ENCODE measurements around the gene ACVRL1. TPM values are rescaled to one million over a fixed set of nuclear protein-coding genes. Genes with fewer than 3 reads are reported as not detected.
A peak's percentile ranks its signal among the peaks of the same experiment; 100 is the strongest.

ACVRL1 gene
- total RNA-seq, 5 donors from 2014 or later (not counting 1 experiment from before 2014, with no cell fraction given), result 0.16 to 0.58 (median 0.23) TPM; not detected in 2

DNA sequence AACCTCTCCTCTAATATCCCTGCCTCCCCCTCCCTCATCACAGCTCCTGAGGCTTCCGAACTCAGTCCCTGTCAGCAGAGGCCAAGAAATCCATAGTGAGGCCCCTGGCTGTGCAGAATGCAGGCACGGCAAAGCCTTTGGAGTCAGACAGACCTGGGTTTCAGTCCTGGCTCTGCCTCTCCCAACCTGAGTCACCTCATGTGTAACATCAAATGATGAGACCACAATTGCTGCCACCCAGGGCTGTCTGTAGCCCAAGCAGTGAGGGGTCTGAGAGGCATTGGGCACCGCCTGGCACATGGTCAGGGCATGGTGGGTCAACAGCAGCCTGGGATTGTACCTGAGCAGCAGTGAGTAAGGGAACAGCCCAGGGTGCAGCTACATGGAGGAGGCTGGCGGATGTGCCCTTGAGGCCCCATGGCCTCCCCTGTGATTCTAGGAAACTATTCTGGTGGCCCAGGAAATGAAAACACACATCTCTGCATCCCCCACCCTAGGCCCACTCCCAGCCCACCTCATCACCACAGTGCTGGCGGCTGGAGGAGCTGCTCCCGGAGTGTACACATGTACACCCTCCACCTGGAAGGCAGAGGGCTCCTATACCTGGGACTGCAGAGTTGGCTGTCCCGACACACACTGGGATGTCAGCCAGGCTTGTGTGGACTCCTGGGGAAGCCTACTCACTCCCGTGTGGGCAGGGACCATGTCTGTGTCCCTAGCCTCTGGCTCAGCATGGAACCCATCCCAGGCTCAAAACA lies 11.7 kb upstream of the ACVRL1 start:
- Histone ChIP-seq H3K27ac (ENCODE audit: low read length) (no peak overlapping the region), H3K4me1 (ENCODE audit: control insufficient read depth in 1 of 2, extremely low read depth in 1 of 2, insufficient read depth in 2 of 2, low read length in 2 of 2) (no peaks in the 10 kb centered on the region), H3K27me3 (replicated peaks in 1 of 2; ENCODE audit: control insufficient read depth in 2 of 2, extremely low read depth in 1 of 2, insufficient read depth in 2 of 2, low read length in 1 of 2) (peaks cover 0 to 43% of the 10 kb centered on the region in 2 experiments), H3K4me3 (ENCODE audit: control insufficient read depth in 1 of 2, extremely low read depth in 1 of 2, low read length in 1 of 2) (no peak overlapping the region), H3K9me3 (no peaks in the 10 kb centered on the region), H3K36me3 (ENCODE audit: control insufficient read depth in 2 of 2, extremely low read depth in 1 of 2, insufficient read depth in 1 of 2, low read length in 1 of 2) (no peaks in the 10 kb centered on the region)
- CTCF ChIA-PET, result no interaction called here
- Mint-ChIP-seq H3K9me3 (no peaks in the 10 kb centered on the region), H3K4me1 (no peaks in the 10 kb centered on the region), H3K27ac (no peak overlapping the region), H3K4me3 (no peak overlapping the region), H3K27me3 (peaks cover 12 to 13% of the 10 kb centered on the region in 2 donors), H3K36me3 (no peaks in the 10 kb centered on the region)
- ATAC-seq (replicated peaks in 1 of 4) (no peak), DNase-seq (peak in 1 of 35 experiments; percentile 21)
- whole genome bisulfite sequencing (ENCODE audit: insufficient coverage), result 86% methylated on average over 8 of the region's 8 CpGs
- POLR2A ChIA-PET, result no interaction called here

DNA sequence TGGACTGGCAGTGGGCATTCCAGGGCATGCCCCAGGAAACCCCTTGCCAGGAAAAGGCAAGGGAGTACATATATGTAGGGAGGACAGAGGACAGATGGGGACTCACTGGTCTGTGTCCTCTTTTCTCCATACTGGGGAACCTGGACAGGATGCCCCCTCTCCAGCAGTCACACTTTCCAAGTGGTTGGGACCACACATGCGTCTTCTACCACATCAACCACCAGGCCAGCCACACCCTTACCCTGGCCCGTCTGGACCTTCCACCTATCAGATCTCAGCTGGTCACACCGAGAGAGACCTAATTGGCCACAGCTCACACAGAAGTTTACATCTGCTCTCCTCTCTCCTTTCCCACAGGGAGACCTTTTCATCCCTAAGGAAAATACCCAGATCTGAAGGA lies 11.1 kb upstream of the ACVRL1 start:
- POLR2A ChIA-PET, result no interaction called here
- H3K27ac ChIP-seq (ENCODE audit: low read length), result no peak overlapping the region
- no peaks in the 10 kb centered on the region for H3K36me3 ChIP-seq (ENCODE audit: control insufficient read depth in 2 of 2, extremely low read depth in 1 of 2, insufficient read depth in 1 of 2, low read length in 1 of 2)
- H3K4me3 ChIP-seq (ENCODE audit: control insufficient read depth in 1 of 2, extremely low read depth in 1 of 2, low read length in 1 of 2), result no peak overlapping the region
- no peaks in the 10 kb centered on the region for H3K36me3 Mint-ChIP-seq
- H3K9me3 ChIP-seq, result no peaks in the 10 kb centered on the region
- H3K4me1 Mint-ChIP-seq, result no peaks in the 10 kb centered on the region
- ATAC-seq (replicated peaks in 1 of 4) (no peak), DNase-seq (peak in 1 of 35 experiments; percentile 15)
- H3K9me3 Mint-ChIP-seq, result no peaks in the 10 kb centered on the region
- peaks cover 0 to 45% of the 10 kb centered on the region in 2 experiments for H3K27me3 ChIP-seq (replicated peaks in 1 of 2; ENCODE audit: control insufficient read depth in 2 of 2, extremely low read depth in 1 of 2, insufficient read depth in 2 of 2, low read length in 1 of 2)
- 48% methylated on average over 2 of the region's 3 CpGs for WGBS (ENCODE audit: insufficient coverage)
- peaks cover 12 to 13% of the 10 kb centered on the region in 2 donors for H3K27me3 Mint-ChIP-seq
- no peaks in the 10 kb centered on the region for H3K4me1 ChIP-seq (ENCODE audit: control insufficient read depth in 1 of 2, extremely low read depth in 1 of 2, insufficient read depth in 2 of 2, low read length in 2 of 2)
- no peak overlapping the region for H3K27ac Mint-ChIP-seq
- no peak overlapping the region for H3K4me3 Mint-ChIP-seq
- CTCF ChIA-PET, result no interaction called here

DNA sequence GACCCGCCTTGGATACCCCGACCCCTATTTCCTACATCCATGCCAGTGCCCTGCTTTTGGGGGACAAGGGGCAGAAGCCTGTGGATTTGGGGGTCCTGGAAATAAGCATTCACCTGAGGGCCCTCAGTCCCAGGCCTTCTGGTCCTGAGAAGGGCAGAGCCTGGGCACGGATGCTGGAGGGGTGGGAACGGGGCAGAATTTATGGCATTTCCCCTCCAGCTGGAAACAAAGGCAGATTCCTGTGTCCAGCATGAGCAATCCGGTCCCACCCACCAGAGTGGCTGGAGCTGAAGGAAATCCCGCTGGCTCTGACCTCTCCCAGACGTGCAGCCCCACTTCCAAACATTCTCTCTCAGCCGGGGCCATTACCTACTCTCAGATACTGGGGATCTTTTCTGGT lies 10.1 kb upstream of the ACVRL1 start:
- no peaks in the 10 kb centered on the region for H3K9me3 Mint-ChIP-seq
- H3K27ac ChIP-seq (ENCODE audit: low read length), result no peak overlapping the region
- H3K4me1 ChIP-seq (ENCODE audit: control insufficient read depth in 1 of 2, extremely low read depth in 1 of 2, insufficient read depth in 2 of 2, low read length in 2 of 2), result no peaks in the 10 kb centered on the region
- no peak overlapping the region for H3K27ac Mint-ChIP-seq
- ChIA-PET POLR2A (no interaction called here), CTCF (no interaction called here)
- H3K36me3 ChIP-seq (ENCODE audit: control insufficient read depth in 2 of 2, extremely low read depth in 1 of 2, insufficient read depth in 1 of 2, low read length in 1 of 2), result no peaks in the 10 kb centered on the region
- peaks cover 13 to 16% of the 10 kb centered on the region in 2 donors for H3K27me3 Mint-ChIP-seq
- peaks cover 0 to 48% of the 10 kb centered on the region in 2 experiments for H3K27me3 ChIP-seq (replicated peaks in 1 of 2; ENCODE audit: control insufficient read depth in 2 of 2, extremely low read depth in 1 of 2, insufficient read depth in 2 of 2, low read length in 1 of 2)
- H3K9me3 ChIP-seq, result no peaks in the 10 kb centered on the region
- H3K4me3 Mint-ChIP-seq, result no peak overlapping the region
- 86% methylated on average over 6 of the region's 8 CpGs for WGBS (ENCODE audit: insufficient coverage)
- ATAC-seq (replicated peaks in 1 of 4), result no peak
- H3K4me3 ChIP-seq (ENCODE audit: control insufficient read depth in 1 of 2, extremely low read depth in 1 of 2, low read length in 1 of 2), result no peak overlapping the region
- H3K4me1 Mint-ChIP-seq, result no peaks in the 10 kb centered on the region
- no peaks in the 10 kb centered on the region for H3K36me3 Mint-ChIP-seq
- DNase-seq, result peak in 1 of 35 experiments; percentile 5

DNA sequence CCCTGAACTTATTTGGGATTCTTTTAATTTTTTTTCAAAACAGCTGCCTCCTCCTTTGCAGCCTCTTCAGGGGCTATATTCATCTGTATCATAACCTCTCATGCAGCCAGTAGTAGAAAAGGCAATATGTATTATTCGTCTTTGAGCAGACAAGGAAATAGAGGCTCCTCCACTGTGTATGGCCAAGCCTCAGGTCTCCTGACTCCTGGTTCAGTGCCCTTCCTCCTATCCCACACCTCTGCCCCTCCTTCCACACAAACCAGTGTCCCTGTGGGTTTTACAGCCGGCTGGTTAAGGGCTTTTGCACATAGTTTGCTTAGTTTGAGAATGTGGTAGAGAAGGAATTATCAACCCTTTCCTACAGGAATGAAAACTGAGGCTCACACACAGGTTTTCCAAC lies 8.8 kb upstream of the ACVRL1 start:
- no peaks in the 10 kb centered on the region for H3K4me1 ChIP-seq (ENCODE audit: control insufficient read depth in 1 of 2, extremely low read depth in 1 of 2, insufficient read depth in 2 of 2, low read length in 2 of 2)
- no CpG with 5 or more reads among the region's 2 CpGs for WGBS (ENCODE audit: insufficient coverage)
- DNase-seq (peak in 1 of 35 experiments; percentile 5), ATAC-seq (replicated peaks in 1 of 4) (no peak)
- H3K4me3 Mint-ChIP-seq, result no peak overlapping the region
- H3K4me1 Mint-ChIP-seq, result no peaks in the 10 kb centered on the region
- H3K4me3 ChIP-seq (ENCODE audit: control insufficient read depth in 1 of 2, extremely low read depth in 1 of 2, low read length in 1 of 2), result no peak overlapping the region
- no peaks in the 10 kb centered on the region for H3K9me3 ChIP-seq
- CTCF ChIA-PET, result no interaction called here
- POLR2A ChIA-PET, result no interaction called here
- H3K27ac Mint-ChIP-seq, result no peak overlapping the region
- peaks cover 7 to 15% of the 10 kb centered on the region in 2 donors for H3K27me3 Mint-ChIP-seq
- H3K36me3 ChIP-seq (ENCODE audit: control insufficient read depth in 2 of 2, extremely low read depth in 1 of 2, insufficient read depth in 1 of 2, low read length in 1 of 2), result no peaks in the 10 kb centered on the region
- no peaks in the 10 kb centered on the region for H3K36me3 Mint-ChIP-seq
- no peaks in the 10 kb centered on the region for H3K9me3 Mint-ChIP-seq
- no peak overlapping the region for H3K27ac ChIP-seq (ENCODE audit: low read length)
- peaks cover 0 to 46% of the 10 kb centered on the region in 2 experiments for H3K27me3 ChIP-seq (replicated peaks in 1 of 2; ENCODE audit: control insufficient read depth in 2 of 2, extremely low read depth in 1 of 2, insufficient read depth in 2 of 2, low read length in 1 of 2)

DNA sequence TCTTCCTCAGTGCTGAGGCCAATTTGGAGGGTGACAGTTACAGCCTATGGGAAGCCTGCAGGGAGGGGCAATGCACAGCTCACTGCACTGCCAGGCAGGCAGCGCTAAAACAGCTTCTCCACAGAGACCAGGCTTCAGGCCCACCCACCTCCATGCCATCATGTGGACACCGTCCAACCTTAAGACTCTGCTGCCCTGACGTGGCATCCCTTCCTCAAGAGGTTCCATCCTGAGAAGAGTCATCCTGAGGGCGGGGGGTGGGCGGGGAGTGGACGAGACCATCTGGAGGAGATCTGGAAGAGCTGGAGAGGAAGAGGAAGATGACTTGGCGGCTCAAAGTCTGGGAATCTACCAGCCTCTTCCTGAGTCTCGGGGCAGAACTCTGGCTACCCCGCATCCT lies 8.4 kb upstream of the ACVRL1 start:
- CTCF ChIA-PET, result no interaction called here

DNA sequence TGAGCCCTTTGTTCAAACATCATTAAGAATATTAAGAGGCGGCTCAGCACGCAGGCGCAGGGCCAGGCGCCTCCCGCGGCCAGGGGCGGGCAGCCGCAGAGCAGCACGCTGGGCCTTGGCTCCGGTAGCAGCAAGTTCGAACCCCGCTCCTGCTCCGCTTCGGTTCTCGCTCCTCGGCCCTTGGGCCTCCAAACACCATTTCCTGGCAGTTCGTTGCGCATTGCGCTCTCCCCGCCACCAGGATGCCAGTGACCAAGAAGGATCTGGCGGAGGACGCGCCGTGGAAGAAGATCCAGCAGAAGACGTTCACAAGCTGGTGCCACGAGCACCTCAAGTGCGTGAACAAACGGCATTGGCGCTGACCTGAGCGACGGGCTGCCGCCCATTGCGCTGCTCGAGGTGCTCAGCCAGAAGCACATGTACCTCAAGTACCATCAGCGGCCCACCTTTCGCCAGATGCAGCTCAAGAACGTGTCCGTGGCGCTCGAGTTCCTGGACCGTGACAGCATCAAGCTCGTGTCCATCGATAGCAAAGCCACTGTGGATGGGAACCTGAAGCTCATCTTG lies 6.9 kb upstream of the ACVRL1 start:
- ChIA-PET CTCF (no interaction called here), POLR2A (no interaction called here)
- Mint-ChIP-seq H3K4me1 (no peaks in the 10 kb centered on the region), H3K4me3 (no peak overlapping the region), H3K9me3 (no peaks in the 10 kb centered on the region), H3K27me3 (peaks cover 8 to 12% of the 10 kb centered on the region in 2 donors), H3K36me3 (no peaks in the 10 kb centered on the region), H3K27ac (no peak overlapping the region)
- Histone ChIP-seq H3K4me1 (ENCODE audit: control insufficient read depth in 1 of 2, extremely low read depth in 1 of 2, insufficient read depth in 2 of 2, low read length in 2 of 2) (no peaks in the 10 kb centered on the region), H3K9me3 (no peaks in the 10 kb centered on the region), H3K4me3 (ENCODE audit: control insufficient read depth in 1 of 2, extremely low read depth in 1 of 2, low read length in 1 of 2) (no peak overlapping the region), H3K27me3 (replicated peaks in 1 of 2; ENCODE audit: control insufficient read depth in 2 of 2, extremely low read depth in 1 of 2, insufficient read depth in 2 of 2, low read length in 1 of 2) (peaks cover 0 to 40% of the 10 kb centered on the region in 2 experiments), H3K27ac (ENCODE audit: low read length) (no peak overlapping the region), H3K36me3 (ENCODE audit: control insufficient read depth in 2 of 2, extremely low read depth in 1 of 2, insufficient read depth in 1 of 2, low read length in 1 of 2) (no peaks in the 10 kb centered on the region)
- ATAC-seq (replicated peaks in 1 of 4), result no peak
- WGBS (ENCODE audit: insufficient coverage), result 91% methylated on average over 43 of the region's 43 CpGs
- peak in 1 of 35 experiments; percentile 20 for DNase-seq

More for the DNA sequence above, 8.4 kb upstream of the ACVRL1 start:
- H3K4me1 ChIP-seq (ENCODE audit: control insufficient read depth in 1 of 2, extremely low read depth in 1 of 2, insufficient read depth in 2 of 2, low read length in 2 of 2), result no peaks in the 10 kb centered on the region
- H3K36me3 ChIP-seq (ENCODE audit: control insufficient read depth in 2 of 2, extremely low read depth in 1 of 2, insufficient read depth in 1 of 2, low read length in 1 of 2), result no peaks in the 10 kb centered on the region
- no peaks in the 10 kb centered on the region for H3K9me3 Mint-ChIP-seq
- no peak overlapping the region for H3K4me3 ChIP-seq (ENCODE audit: control insufficient read depth in 1 of 2, extremely low read depth in 1 of 2, low read length in 1 of 2)
- DNase-seq (peak in 1 of 35 experiments; percentile 10), ATAC-seq (replicated peaks in 1 of 4) (no peak)
- no peaks in the 10 kb centered on the region for H3K36me3 Mint-ChIP-seq
- H3K4me1 Mint-ChIP-seq, result no peaks in the 10 kb centered on the region
- H3K27me3 ChIP-seq (replicated peaks in 1 of 2; ENCODE audit: control insufficient read depth in 2 of 2, extremely low read depth in 1 of 2, insufficient read depth in 2 of 2, low read length in 1 of 2), result peaks cover 0 to 46% of the 10 kb centered on the region in 2 experiments
- WGBS (ENCODE audit: insufficient coverage), result 90% methylated on average over 2 of the region's 9 CpGs
- peaks cover 4 to 12% of the 10 kb centered on the region in 2 donors for H3K27me3 Mint-ChIP-seq
- H3K9me3 ChIP-seq, result no peaks in the 10 kb centered on the region
- H3K27ac ChIP-seq (ENCODE audit: low read length), result no peak overlapping the region
- POLR2A ChIA-PET, result interaction anchor here in 1 of 2 donors (0.5 kb wide), 1 partner anchor 403 kb away, joined by 4 read pairs; no protein-coding TSS in a partner anchor
- H3K27ac Mint-ChIP-seq, result no peak overlapping the region
- no peak overlapping the region for H3K4me3 Mint-ChIP-seq

Data from T-cell (primary cell).